Suprapubic skin (tissue), 4 donors: ENCODE measurements around the gene C14orf119. TPM values are rescaled to one million over a fixed set of nuclear protein-coding genes. Genes with fewer than 3 reads are reported as not detected.

Experiments used
- DNase-seq, 2 donors: peaks; one replicate each; pipeline ENCODE4 v3.0.0-alpha.2; 2019; ENCODE audit warnings: low spot score in 2 of 2
- H3K27ac ChIP-seq: fragments of 200-600 bp; sonication (generic); one replicate; pipeline ENCODE4 v1.5.1; 2019
- H3K27me3 ChIP-seq: fragments of 200-600 bp; sonication (generic); one replicate; pipeline ENCODE4 v1.5.1; 2019
- H3K36me3 ChIP-seq: fragments of 200-600 bp; sonication (generic); one replicate; pipeline ENCODE4 v1.5.1; 2019
- H3K4me1 ChIP-seq: fragments of 200-600 bp; sonication (generic); one replicate; pipeline ENCODE4 v1.5.1; 2019
- H3K4me3 ChIP-seq: fragments of 200-600 bp; sonication (generic); one replicate; pipeline ENCODE4 v1.5.1; 2019; ENCODE audit warnings: mild to moderate bottlenecking
- H3K9me3 ChIP-seq: fragments of 200-600 bp; sonication (generic); one replicate; pipeline ENCODE4 v1.5.1; 2019
- EP300 ChIP-seq: sonication (generic); formaldehyde crosslinking; IDR thresholded peaks from one replicate; pipeline ENCODE4 v1.6.1; 2017; ENCODE audit warnings: antibody characterized with exemption
- POLR2A ChIP-seq, 2 donors: fragments of 450-650 bp; IDR thresholded peaks; one replicate each; pipeline ENCODE4 v1.6.1; 2017; ENCODE audit warnings: antibody characterized with exemption in 2 of 2, mild to moderate bottlenecking in 2 of 2, moderate library complexity in 2 of 2
- POLR2AphosphoS5 ChIP-seq, 3 donors: sonication (generic); formaldehyde crosslinking; IDR thresholded peaks; one replicate each; pipeline ENCODE4 v1.6.1; 2017; ENCODE audit warnings: antibody characterized with exemption in 3 of 3
- WGBS: methylation state at CpG from one replicate; pipeline ENCODE4 v1.1.5; 2018; 5-methylcytosine and 5-hydroxymethylcytosine counted together
- total RNA-seq, 4 donors: library from RNA; depleted of rRNA; stranded (reverse); fragments of >200 nt; gene quantifications; one replicate each; pipeline ENCODE4 v1.1.0, GENCODE V29; 2016
- TF ChIP-seq, protein P1 (sequence below), 2 donors: fragments of 200-600 bp in 1 of 2; fragments of 450-650 bp in 1 of 2; sonication (generic) in 1 of 2; IDR thresholded peaks; one replicate each; pipeline ENCODE4 v1.5.1; 2016 to 2019; ENCODE audit warnings: antibody characterized with exemption in 2 of 2, mild to moderate bottlenecking in 1 of 2, moderate library complexity in 1 of 2

C14orf119 gene
- total RNA-seq, 4 donors from 2014 or later = 10.1 to 22.7 (median 18.6) TPM

DNA sequence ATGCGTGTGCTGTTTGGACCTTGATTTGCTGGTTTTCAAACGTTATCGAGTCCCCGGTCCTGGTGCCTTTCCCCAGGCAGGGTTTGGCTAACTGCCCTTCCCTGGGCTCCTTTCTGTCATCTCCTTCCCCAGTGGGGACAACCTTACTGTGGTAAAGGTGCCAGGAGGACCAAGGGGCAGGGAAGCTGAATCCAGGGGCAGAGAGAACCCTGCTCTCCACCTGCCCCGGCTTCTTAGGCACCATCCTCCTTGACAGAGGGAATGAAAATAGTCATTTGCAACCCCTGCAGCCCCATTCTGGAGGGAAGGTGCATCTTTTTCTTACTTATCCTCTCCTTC, 18.8 kb downstream of the C14orf119 start:
- Histone ChIP-seq H3K4me3 (no peak overlapping the region), H3K9me3 (no peaks in the 10 kb centered on the region), H3K27me3 (peaks cover 34% of the 10 kb centered on the region), H3K36me3 (no peaks in the 10 kb centered on the region), H3K4me1 (peaks cover 3% of the 10 kb centered on the region), H3K27ac (no peak overlapping the region)
- WGBS = 72% methylated on average over 5 of the region's 5 CpGs
- no peak for DNase-seq
- no peak for TF ChIP-seq EP300

DNA sequence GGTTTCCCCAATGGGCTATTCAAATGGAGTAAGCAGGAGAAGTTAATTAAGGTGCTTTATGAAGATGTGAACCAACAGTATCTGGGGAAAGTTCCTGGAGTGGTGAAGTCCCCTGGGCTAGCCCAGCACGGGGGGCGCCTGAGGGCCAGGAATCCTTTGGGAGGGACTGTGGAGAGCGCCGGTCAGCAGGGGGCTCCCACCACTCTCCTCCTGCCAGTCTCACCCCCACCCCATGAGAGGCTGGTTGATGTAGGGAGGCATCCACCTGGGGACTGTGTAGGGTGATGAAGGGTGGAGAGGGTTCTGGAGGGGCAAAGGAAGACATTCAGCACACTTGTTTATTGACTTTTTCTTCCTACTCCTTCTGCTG, 19.3 kb downstream of the C14orf119 start:
- Histone ChIP-seq H3K4me1 (peaks cover 3% of the 10 kb centered on the region), H3K9me3 (no peaks in the 10 kb centered on the region), H3K36me3 (no peaks in the 10 kb centered on the region), H3K4me3 (no peak overlapping the region), H3K27ac (no peak overlapping the region), H3K27me3 (peaks cover 34% of the 10 kb centered on the region)
- TF ChIP-seq POLR2A (IDR thresholded peaks at IDR 0.05) = no peak
- no peak for TF ChIP-seq EP300
- no peak for TF ChIP-seq POLR2AphosphoS5 (IDR thresholded peaks at IDR 0.05)
- TF ChIP-seq, protein P1, sequence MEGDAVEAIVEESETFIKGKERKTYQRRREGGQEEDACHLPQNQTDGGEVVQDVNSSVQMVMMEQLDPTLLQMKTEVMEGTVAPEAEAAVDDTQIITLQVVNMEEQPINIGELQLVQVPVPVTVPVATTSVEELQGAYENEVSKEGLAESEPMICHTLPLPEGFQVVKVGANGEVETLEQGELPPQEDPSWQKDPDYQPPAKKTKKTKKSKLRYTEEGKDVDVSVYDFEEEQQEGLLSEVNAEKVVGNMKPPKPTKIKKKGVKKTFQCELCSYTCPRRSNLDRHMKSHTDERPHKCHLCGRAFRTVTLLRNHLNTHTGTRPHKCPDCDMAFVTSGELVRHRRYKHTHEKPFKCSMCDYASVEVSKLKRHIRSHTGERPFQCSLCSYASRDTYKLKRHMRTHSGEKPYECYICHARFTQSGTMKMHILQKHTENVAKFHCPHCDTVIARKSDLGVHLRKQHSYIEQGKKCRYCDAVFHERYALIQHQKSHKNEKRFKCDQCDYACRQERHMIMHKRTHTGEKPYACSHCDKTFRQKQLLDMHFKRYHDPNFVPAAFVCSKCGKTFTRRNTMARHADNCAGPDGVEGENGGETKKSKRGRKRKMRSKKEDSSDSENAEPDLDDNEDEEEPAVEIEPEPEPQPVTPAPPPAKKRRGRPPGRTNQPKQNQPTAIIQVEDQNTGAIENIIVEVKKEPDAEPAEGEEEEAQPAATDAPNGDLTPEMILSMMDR (IDR thresholded peaks at IDR 0.05) = no peak
- 74% methylated on average over 4 of the region's 4 CpGs for WGBS
- DNase-seq = no peak

DNA sequence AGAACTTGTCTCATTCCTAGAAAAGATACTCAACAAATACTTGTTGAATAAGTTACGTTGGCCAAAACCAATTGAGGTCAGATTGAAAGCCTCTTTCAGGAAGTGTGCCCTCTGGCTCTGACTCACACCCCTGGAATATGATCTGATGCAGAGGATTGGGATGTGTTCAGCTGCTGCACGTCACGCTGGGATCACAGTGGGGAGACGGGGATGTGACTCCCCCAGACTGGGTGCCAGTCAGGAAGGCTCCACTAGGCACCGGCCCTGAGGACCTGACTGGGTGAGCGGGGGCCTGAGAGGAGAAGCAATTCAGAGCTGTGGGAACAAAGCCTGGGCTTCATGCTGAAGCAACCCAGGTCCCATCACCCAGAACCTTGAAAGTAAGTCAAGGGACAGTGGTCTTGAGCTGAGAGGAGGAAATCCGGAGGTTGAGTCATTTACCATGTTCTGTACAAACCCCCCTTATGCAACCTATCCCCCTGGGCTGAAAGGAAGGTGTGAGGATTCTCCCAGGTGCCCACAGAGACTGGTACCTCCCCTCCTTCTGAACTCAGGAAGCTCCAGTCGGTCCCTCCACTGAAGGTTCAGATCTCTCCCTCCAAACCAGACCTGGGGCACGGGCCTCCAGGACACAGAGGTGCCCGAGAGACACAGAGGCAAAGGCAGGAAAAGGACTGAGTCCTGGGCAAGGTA, 19.9 kb downstream of the C14orf119 start:
- 58% methylated on average over 10 of the region's 10 CpGs for WGBS
- Histone ChIP-seq H3K27ac (no peak overlapping the region), H3K9me3 (no peaks in the 10 kb centered on the region), H3K4me1 (peaks cover 3% of the 10 kb centered on the region), H3K27me3 (peaks cover 32% of the 10 kb centered on the region), H3K36me3 (no peaks in the 10 kb centered on the region), H3K4me3 (no peak overlapping the region)
- no peak for DNase-seq
- no peak for TF ChIP-seq POLR2A (IDR thresholded peaks at IDR 0.05)
- no peak for TF ChIP-seq POLR2AphosphoS5 (IDR thresholded peaks at IDR 0.05)
- TF ChIP-seq, protein P1 (IDR thresholded peaks at IDR 0.05) = no peak

DNA sequence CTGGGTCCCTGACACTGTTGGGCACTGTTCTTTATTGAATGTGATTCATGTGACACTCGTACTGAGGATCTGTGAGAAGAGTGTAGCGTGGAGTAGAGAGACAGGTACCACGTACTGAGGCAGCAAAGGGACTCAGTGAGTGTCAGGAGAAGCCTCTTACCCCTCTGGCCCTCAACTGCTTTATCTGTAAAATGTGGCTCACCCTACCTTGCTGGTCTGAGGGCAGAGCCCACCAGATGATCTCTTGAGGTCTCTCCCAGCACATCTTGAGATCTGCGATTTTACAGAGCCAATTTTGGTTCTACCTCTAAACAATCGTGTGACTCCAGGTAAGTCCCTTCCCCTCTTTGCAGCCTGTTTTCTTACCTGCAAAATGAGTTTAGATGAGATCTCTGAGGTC, 20.6 kb downstream of the C14orf119 start:
- H3K4me3 ChIP-seq = no peak overlapping the region
- WGBS = 91% methylated on average over 5 of the region's 5 CpGs
- DNase-seq = no peak
- peaks cover 25% of the 10 kb centered on the region for H3K27me3 ChIP-seq
- TF ChIP-seq, protein P1 (IDR thresholded peaks at IDR 0.05) = no peak
- TF ChIP-seq POLR2A (IDR thresholded peaks at IDR 0.05) = no peak
- no peak for TF ChIP-seq POLR2AphosphoS5 (IDR thresholded peaks at IDR 0.05)
- no peak for TF ChIP-seq EP300
- peaks cover 3% of the 10 kb centered on the region for H3K4me1 ChIP-seq
- no peaks in the 10 kb centered on the region for H3K9me3 ChIP-seq
- H3K36me3 ChIP-seq = no peaks in the 10 kb centered on the region
- no peak overlapping the region for H3K27ac ChIP-seq

DNA sequence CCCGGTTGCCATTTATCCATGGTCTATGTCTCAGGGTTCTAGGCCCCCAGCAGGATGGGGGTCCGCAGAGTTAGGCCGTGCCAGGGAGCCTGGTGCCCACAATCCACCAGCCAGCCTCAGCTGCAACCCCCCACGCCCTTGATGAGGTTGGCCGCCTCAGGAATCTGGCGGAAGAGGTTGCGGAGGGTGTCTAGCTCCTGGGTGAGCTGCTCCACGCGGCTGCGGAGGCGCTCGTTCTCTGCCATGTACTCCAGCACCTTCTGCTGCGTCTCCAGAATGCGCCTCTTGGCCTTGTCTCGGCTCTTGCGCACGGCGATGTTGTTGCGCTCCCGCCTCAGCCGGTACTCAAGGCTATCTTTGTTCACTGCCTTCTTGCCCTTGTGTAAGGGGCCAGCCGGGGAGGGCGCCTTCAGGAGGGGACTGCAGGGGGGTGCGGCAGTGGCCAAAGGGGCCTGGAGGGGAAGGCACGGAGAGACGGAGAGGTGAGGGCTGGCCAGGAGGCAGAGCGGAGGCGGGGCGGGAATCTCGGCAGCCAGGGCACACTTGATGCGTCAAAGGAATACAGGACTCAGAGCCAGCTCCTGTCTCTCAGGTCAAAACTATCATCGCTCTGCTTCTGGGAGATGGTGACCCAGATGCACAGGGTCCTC, 22.2 kb downstream of the C14orf119 start:
- no peaks in the 10 kb centered on the region for H3K36me3 ChIP-seq
- no peaks in the 10 kb centered on the region for H3K9me3 ChIP-seq
- H3K4me3 ChIP-seq = no peak overlapping the region
- H3K27me3 ChIP-seq = peaks cover 9% of the 10 kb centered on the region
- no peak for DNase-seq
- no peak overlapping the region for H3K27ac ChIP-seq
- TF ChIP-seq EP300 (no peak), POLR2A (IDR thresholded peaks at IDR 0.05) (no peak), POLR2AphosphoS5 (IDR thresholded peaks at IDR 0.05) (no peak)
- TF ChIP-seq, protein P1 (IDR thresholded peaks at IDR 0.05) = no peak
- 92% methylated on average over 32 of the region's 32 CpGs for WGBS
- peaks cover 12% of the 10 kb centered on the region for H3K4me1 ChIP-seq
